ENCODE results near the gene LCN15.
"Not testable (repeated sequence)": the region's sequence is repeated elsewhere in the genome, so short reads cannot be mapped to it uniquely, and the experiment has no call there.

LCN15 gene

GRCh38 chr9:136764301-136764891, at the start of gene LCN15:
LCN15 (minus strand) TSS chr9:136764518; CDS start chr9:136764488, 30 bp downstream.
- no peak for DNase-seq (ENCODE audit: low read depth)

- no peak for DNase-seq (ENCODE audit: low read depth)
Measured at GRCh38 chr9:136808806-136809158, 44.5 kb upstream of the LCN15 start.

GRCh38 chr9:136808075-136808805, 43.9 kb upstream of the LCN15 start:
- DNase-seq (ENCODE audit: low read depth): peak; percentile 30

GRCh38 chr9:136807281-136808074, 43.2 kb upstream of the LCN15 start, which contains the start of gene RABL6:
RABL6 (plus strand) TSS chr9:136807948; CDS start chr9:136808197, 249 bp downstream.
- peak; percentile 66 for DNase-seq (ENCODE audit: low read depth)

- no peak for DNase-seq (ENCODE audit: low read depth)
Measured at GRCh38 chr9:136806631-136807201, 42.4 kb upstream of the LCN15 start.

GRCh38 chr9:136806067-136806466, 41.7 kb upstream of the LCN15 start:
- DNase-seq (ENCODE audit: low read depth): no peak

- no peak for DNase-seq (ENCODE audit: low read depth)
Measured at GRCh38 chr9:136805207-136805740, 41.0 kb upstream of the LCN15 start.

GRCh38 chr9:136804509-136805206, 40.3 kb upstream of the LCN15 start:
- DNase-seq (ENCODE audit: low read depth): no peak

GRCh38 chr9:136803551-136804508, 39.5 kb upstream of the LCN15 start:
- DNase-seq (ENCODE audit: low read depth): no peak

- not testable (repeated sequence) for DNase-seq (ENCODE audit: low read depth)
Measured at GRCh38 chr9:136803009-136803550, 38.8 kb upstream of the LCN15 start.

- no peak for DNase-seq (ENCODE audit: low read depth)
Measured at GRCh38 chr9:136802321-136802720, 38.0 kb upstream of the LCN15 start.

GRCh38 chr9:136799854-136800657, 35.7 kb upstream of the LCN15 start:
- DNase-seq (ENCODE audit: low read depth): peak; percentile 81

- no peak for DNase-seq (ENCODE audit: low read depth)
Measured at GRCh38 chr9:136799079-136799853, 34.9 kb upstream of the LCN15 start.

- DNase-seq (ENCODE audit: low read depth): no peak
Measured at GRCh38 chr9:136798708-136799078, 34.4 kb upstream of the LCN15 start.

- DNase-seq (ENCODE audit: low read depth): not testable (repeated sequence)
Measured at GRCh38 chr9:136796775-136797347, 32.5 kb upstream of the LCN15 start.

- DNase-seq (ENCODE audit: low read depth): no peak
Measured at GRCh38 chr9:136796238-136796774, 32.0 kb upstream of the LCN15 start, which contains the start of gene CCDC183. CCDC183 (plus strand) TSS chr9:136796338; CDS start chr9:136796398, 60 bp downstream.

GRCh38 chr9:136795000-136795348, 30.7 kb upstream of the LCN15 start:
- no peak for DNase-seq (ENCODE audit: low read depth)
